SKM-1 treated with dmso at 0.1 percent for 144 hours (cell line): ENCODE data around the gene TNNC1.

Experiments used
- DNase-seq: peaks from one replicate; lab custom pipeline; 2025; ENCODE audit not compliant: unreplicated experiment; lab: John Stamatoyannopoulos, UW

Gene TNNC1

DNA sequence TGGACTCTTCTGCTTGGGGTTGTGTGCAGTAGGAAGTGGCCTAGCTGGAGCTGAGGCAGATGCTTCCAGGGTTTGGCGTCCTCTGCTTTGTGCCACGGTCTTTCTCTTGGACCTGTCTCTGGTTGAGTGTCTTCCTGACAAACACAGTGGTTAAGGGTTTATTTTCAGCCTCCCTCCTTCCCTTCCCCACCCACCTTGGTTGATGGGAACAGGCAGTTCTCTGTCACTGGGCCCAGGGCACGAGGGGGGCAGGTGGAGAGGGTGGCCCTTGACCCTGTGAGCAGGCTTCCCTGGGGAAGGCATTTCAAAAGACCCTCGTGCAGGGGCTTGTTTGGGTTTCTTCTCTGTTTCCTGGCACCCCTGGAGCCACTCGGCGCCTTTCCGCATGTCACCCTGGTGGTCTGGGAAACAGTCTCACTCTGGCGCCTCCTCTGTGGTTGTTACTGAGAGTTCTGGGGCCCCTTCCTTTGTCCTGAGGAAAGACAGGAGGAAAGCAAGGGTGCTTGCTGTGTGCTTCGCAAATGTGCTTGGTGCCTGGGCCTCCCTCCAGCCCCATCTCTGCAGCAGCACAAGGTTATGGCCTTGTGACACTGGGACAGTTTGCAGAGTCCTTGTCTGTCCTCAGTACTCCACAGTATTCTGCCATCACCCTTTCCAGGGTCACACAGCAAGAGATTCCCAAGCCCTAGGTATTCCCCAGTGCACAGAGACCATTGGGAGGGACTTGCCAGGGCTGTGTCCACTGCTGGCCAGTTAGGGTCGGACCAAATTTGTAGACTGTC is 31.0 kb upstream of the TNNC1 start:
- DNase-seq = no peak

DNA sequence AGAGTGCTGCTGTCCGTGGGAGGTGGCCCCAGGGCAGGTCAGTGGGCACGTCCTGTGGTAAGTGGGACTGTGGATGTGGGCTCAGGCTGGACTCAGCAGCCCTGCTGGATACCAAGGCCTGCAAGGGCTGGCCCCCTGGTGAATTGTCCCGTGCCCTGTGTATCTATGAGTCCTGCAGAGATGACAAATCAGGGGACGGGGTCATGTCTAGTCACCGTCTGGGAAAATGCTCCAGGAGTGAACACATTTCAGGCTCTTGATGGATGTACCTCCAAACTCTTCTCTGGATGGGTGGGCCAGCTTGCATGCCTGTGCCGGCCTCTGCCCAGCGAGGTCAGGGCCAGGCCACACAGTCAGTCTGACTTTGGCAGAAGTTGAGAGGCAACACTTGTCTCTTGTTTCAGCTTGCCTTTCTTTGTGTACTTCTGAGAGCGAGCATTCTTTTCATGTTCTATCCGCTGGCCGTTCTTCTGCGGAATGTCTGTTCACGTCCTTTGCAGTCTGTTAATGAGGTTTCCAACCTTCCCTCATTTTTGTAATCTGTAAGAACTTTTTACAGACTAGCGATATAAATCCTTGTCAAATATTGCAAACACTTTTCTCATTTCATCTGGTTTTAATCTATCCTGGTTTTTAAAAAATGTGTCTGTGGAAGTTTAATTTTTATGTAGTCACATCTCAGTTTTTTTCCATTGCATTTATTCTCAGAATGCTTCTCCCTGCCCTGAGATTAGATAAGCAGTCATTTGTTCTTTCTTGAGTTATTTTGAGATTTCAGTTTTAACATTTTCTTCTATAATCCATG is 29.9 kb upstream of the TNNC1 start:
- no peak for DNase-seq

DNA sequence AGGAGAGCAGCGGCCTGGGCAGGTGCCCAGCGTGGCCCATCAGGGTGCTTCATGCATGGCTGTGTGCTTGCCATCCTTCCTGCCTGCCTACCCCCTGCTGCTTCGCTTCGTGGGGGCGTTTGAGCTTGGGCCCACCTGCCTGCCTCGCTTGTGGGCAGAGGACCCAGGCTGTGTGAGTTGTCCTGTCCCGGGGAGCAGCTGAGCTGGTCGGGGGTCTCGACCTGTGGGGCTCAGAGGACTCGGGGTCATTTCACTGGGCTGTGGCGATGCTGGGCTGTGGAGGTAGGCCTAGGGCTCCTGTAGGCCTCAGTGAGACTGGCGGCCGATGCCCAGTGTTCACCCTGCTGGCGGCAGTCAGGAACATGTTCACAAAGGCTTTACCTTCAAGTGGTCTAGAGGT is 29.2 kb upstream of the TNNC1 start:
- DNase-seq = no peak

DNA sequence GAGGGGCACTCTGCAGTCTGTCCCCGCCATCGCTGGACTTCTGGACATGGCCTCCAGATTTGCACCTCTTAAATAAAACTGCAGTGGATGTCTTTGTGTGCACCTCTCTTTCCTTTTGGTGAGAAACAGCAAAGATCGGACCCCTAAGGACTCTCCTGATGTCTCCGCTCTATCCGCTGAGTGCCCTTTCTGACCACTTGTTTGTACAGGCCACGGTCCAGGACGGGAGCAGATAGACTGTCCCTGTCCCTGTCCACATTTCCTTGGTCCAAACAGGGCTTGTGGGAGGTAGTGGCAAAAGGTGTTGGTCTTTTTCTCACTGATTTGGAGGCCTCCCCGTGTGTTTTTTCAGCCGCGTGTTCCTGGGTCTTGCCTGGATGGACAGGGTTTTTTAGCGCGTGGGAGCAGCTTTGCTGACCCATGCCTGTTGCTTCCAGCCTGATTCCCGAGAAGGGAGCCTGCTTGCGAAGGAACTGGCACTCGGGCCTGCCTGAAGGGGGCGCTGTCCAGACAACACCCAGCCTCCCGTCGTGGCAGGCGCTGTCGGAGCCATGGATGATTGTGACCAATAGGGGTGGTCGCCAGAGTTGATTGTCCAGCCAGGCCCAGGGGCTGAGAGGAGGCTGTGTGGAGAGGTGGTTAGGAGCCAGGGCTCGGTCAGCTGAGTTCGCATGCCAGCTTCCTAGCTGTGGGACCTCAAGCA is 28.1 kb upstream of the TNNC1 start:
- no peak for DNase-seq

DNA sequence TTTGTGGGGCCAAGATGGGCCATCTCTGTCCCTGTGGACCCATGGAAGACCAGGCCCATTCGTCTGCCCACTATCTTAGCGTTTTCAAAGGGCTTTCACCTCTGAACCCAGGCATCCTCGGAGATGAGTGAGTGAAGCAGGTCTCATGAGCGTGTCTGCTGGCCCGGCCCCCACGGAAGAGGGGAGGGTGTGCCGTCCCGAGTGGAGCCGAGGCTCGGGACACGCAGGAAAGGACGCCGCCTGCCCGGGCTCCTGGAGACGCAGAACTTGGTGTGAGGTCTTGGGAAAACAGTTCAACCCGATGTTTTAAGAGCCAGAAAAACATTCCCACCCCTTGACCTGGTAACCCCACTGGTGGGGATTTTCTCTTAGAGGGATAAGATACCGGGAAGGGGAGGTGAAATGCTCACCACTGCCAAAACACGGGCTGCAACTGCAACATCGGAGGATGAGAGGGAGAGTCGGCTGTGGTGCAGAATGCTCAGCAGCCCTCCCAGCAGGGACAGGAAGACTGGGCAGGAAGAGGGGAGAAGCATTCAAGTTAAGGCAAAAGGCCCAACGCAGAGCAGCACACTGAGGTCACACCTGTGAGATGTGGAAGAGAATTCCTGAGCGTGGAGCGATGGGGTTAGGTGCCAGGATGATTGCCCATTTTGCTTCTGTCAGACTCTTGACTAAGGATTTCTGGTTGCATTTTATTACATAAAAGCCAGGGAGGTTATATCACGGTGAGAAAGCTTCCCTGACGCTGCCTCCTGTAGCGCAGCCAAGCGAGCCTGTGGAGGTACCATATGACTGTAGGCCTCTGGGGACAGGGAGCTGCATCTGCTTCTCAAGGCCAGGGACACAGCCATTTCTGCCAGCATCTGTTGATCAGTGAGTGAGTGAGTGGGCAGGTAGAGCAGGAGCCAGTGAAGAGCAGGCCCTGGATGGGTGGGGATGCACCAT is 27.2 kb upstream of the TNNC1 start:
- no peak for DNase-seq

DNA sequence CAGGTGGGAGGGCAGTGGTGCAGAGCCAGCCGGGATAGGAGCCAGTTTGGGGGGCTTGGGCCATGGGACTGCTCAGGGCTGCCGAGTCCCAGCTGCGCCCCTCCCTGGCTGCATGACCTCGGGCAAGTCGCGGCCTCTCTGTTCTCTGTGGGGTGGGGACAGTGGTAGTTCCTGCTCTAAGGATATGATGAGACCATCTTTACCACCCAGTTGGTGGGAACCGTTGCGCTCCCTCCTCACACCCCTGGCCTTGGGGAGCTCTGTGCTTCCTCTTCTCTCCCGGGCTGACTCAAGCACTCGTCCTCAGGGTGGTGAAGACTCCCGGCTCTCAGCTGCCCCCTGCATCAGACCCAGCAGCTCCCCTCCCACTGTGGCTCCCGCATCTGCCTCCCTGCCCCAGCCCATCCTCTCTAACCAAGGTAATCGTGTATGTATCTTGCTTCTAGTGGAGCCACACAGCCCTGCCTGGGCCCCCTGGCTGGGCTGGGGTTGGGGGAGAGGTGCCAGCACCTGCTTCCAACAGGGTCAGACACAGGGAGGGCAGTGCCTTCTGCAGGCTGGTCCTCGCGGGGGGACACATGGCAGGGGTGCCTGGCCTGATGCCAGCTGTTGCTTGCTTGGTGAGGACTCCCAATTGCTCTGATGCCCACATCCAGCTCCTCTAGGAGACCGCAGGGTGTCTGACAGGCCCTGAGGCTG is 26.2 kb upstream of the TNNC1 start:
- DNase-seq = no peak

DNA sequence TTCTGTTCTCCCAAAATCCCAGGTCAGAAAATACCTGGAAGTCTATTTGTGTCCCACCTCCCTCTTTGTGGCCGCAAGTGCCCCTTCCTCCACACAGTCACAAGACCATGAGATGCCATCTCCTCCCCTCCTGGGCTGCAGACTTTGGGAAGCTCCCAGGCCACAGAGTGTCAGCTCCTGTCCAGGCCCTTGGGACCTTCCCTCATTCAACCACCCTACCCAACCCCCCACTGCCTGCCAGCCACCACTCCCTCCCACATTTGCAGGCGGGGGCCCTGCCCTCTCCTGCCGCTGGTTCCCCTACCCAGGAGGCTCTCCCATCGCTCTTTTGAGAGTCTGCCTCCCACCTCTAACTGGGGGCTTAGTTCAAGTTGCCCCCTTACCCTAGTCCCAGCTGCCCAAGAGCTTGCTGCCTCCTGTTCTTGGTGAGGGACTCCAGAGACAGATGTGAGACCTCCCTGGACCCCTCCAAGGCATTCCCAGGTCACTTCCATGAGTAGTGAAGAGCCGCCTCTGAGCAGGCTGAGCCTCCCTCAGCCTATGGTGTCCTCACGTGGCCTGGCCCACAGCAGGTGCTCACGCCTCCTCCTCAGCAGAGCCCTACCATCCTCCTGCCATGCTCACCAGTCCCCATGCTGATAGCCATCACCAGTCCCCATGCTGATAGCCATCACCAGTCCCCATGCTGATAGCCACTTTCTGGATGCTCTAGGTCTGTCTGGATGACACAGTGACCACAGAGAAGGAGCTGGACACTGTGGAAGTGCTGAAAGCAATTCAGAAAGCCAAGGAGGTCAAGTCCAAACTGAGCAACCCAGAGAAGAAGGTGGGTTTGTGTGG is 25.4 kb upstream of the TNNC1 start:
- DNase-seq = no peak

DNA sequence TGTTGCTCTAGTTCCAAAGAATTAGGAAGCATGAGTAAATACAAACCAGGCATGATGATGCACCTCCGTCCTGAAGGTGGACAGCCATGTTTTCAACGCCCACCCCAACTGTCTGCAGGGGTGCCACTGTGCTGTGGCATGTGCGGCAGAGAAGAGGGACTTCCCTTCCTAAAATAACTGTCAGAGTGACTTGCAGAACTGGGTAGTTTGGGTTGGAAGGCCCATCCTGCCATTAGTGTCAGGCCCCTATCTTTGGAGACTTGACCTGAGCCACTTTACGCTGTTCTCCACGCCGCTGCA is 23.9 kb upstream of the TNNC1 start:
- no peak for DNase-seq

DNA sequence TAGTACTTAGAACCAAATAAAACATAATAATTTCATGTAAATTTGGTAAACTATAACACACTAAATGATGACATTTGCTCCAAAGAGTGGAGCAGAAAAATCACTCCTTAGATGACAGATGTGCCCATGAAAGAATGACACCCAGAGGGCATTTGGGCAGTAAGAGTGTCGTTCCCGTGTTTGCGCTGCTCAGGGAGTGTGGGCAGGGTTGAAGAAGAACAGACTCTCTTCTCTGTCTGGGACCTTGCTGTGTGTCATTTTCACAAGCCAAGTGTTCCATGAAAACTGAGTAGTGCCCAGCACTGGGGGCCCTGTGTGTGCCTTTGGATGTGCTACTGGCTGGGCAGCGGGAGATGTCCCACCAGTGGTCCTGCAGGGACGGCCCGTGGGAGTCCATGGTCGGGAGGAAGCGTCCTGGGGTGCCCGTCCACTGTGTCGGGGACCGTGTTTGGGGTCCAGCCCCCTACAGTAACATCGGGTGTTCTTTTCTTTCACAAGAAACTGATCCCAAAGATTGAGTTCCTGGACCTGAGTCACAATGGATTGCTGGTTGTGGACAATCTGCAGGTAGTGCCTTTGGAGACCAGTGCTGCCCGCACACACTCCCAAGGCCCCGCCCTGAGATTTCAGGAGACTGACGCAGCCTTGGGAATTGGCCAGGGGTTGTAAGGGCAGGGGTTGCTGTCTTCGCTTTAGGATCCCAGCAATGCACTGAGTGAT is 23.4 kb upstream of the TNNC1 start:
- no peak for DNase-seq

DNA sequence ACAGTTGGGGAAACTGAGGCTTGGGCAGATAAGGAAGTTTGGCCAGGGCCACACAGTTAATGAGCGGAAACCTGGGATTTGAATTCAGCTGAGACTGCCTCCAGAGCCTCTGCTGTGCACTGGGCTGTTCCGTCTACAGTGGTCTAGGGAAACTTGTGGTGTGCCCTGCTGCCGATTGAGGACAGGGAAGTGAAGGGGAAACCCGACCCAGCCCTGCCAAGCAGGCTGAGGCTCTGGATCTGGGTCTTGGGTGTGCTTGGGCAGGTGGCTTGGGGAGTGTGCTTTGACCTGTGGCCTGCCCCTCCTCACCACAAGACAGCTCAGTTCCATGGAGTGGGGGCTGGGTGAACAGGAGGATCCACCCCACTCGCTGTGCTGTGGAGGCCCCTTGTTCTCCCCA is 19.2 kb upstream of the TNNC1 start:
- no peak for DNase-seq

DNA sequence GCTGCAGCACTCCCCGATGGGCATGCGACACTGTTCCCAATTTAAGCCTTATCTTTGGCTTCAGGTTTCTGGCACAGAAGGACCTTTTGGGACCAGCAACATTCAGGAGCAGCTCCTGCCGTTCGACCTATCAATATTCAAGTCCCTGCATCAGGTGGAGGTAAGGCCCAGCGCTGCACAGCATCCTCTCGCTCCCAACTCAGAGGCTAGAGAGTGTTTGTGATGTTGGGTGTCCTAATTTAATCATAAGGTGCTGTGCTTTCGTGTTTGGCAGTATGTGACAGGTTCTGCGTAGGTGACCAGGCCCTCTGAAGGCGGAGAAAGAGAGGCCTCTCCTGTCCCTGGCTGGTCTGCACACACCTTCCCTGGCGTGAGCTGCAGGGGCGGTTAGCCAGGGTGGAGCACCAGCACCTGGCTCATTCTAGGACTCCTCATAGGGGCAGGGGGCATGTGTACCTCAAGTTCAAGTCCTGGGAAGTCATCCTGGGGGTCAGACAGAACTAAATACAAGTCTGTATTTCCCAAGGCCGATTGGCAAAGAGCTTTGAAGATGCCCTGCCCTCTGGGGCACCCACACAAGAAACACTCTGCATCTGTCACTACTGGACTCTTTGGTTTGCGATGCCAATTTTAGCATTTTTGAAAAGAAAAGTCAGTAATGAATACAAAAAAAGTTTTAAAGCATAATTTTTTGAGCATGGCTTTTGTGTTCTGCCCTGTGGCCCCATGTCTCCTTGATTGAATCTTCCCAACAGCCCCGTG is 18.6 kb upstream of the TNNC1 start:
- no peak for DNase-seq

DNA sequence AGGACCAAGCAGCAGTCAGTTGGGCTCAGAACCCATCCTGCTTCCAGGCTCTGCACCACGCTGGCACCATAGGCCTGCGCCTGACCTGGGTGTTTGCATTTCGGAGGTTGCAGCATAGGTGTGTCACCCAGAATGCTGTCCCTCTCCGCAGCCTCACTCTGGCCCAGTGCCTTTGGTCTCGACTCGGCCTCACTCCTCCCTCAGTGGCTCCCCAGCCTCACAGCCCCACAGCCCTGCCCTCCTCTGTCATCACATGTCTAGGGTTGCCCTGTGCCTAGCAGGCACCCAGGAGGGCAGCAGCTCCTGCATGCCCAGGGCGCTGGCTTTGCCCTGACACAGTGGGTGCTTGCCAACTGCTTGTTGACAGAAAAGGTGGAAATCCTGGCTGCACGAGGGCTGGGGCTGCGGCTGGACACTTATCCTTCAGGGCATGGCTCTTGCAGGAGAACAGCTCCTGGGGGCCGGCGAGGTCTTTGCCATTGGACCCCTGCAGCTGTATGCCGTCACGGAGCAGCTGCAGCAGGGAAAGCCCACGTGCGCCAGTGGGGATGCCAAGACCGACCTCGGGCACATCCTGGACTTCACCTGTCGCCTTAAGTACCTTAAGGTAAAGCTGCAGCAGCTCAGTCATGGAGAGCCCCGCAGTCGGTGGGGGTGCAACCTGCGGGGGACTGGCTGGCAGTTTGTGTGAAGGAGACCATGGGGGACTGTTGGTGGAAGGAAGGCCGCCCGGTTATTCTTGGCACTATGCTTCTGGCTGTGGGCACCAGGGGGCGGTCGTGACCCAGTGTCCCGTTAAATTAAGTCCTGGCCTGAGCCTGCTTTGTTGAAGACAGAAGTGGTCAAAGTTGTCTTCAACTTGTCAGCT is 17.8 kb upstream of the TNNC1 start:
- DNase-seq = peak; percentile 44

DNA sequence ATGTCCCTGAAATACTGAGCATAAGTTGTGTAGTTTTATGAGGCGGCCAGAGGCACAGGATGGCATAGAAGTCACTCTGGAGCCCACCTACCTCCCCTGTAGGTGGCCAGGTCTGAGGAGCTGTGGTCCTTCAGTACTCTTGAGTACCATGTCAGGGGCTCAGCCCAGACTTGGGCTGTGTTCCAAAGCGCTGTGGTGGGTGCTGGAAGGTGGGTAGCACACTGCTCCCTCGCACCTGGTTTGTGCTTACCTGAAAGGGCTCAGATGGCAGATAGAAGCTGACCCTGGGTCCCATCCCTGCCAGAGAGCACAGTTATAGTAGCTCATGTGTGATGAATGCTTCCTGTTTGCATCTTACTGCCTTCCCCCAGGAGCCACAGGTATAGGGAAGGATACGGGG is 17.1 kb upstream of the TNNC1 start:
- DNase-seq = no peak

DNA sequence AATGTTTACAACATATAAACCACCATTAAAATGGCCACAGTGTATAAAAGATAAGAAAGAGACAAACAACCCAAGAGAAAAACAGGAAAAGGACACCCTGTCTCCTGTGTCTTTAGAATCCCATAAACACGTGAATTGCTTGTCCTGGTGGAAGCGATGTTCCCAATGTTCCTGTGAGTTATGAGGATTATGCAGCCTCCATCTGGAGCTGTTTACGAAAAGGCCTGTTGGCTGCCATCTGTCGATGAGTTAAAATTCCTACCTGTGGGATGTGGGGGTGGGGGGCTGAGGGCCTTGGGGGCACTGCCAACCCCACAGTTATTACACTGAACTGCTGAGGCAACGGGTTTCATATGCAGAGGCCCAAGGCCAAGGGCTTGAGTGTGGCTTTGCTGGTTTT is 15.2 kb upstream of the TNNC1 start:
- no peak for DNase-seq

DNA sequence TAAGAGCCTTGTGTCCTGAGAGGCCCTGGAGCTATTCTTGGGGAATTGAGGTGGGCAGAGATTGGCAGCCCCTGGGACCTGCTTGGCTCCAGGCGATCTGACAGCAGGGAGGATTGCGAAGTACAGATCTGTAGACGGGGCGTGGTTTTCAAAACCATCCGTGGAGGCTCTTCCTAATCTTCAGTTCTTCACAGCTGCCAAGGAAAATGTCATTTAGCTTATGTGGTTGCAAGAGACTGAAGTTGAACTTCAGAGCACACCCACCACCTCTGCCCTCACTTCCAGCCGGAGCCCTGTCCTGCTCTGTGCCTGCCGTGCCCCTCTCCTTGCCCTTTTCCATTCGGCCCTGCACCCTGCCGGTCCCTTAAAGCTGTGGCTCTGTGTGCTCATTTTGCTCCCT is 14.5 kb upstream of the TNNC1 start:
- DNase-seq = no peak

DNA sequence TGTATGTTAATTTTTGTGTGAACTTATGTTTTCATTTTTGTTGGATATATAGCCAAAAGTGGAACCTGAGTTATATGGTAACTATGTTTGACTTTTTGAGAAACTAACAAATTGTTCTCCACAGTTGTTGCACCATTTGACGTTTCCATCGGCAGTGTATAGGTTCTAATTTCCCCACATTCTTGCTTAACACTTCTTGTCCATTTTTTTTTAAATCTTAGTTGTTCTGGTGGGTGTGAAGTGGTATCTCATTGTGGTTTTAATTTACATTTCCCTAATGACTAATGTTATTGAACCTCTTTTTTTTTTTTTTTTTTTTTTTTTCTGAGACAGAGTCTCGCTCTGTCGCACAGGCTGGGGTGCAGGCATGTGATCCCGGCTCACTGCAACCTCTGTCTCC is 9.6 kb upstream of the TNNC1 start:
- no peak for DNase-seq

DNA sequence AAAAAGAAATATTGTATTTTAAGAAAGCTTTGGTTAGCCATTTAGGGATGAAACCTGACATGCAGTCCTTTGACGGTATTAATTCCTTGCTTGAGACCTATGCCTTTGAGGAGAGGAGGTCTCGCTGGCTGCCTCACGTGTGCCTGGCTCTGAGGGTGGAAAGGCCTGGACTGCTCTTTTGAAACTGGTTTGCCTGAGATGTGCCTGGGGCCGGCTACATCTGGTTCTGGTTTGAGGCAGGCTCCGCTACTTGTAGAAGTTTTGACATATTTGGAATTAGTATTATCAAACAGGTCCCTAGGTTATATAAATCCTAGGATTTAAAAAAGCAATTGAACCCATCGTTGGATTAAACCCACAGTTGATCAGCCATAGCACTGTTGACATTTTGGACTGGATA is 8.0 kb upstream of the TNNC1 start:
- no peak for DNase-seq
